ENCODE results near the gene SLC25A3. TPM values are rescaled to one million over a fixed set of nuclear protein-coding genes. Genes with fewer than 3 reads are reported as not detected.

The SLC25A3 gene
- total RNA-seq, 1 donor from 2014 or later: 531 TPM

DNA sequence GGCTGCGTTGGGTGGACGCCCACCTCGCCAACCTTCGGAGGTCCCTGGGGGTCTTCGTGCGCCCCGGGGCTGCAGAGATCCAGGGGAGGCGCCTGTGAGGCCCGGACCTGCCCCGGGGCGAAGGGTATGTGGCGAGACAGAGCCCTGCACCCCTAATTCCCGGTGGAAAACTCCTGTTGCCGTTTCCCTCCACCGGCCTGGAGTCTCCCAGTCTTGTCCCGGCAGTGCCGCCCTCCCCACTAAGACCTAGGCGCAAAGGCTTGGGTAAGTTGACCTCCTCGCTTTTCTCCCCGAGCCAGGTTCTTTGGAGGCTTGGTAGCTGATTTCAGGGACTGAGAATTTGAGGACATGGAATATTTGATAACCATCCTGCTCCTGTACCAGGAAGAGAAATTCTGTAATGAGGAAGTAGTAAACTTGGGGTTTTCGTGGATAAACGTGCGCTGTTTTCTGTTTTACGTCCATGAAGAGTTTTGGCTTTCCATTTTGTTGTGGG lies 52.1 kb downstream of the SLC25A3 start:
- Mint-ChIP-seq H3K36me3 (ENCODE audit: low read depth) (peaks cover 15% of the 10 kb centered on the region), H3K4me1 (ENCODE audit: low read depth) (peaks cover 50% of the 10 kb centered on the region), H3K9me3 (ENCODE audit: low read depth) (no peaks in the 10 kb centered on the region), H3K4me3 (ENCODE audit: unreplicated experiment) (peak overlapping the region; percentile 96), H3K27ac (ENCODE audit: unreplicated experiment) (peak overlapping the region; percentile 88), H3K27me3 (ENCODE audit: low read depth) (no peaks in the 10 kb centered on the region)
- TF ChIP-seq, protein P1, sequence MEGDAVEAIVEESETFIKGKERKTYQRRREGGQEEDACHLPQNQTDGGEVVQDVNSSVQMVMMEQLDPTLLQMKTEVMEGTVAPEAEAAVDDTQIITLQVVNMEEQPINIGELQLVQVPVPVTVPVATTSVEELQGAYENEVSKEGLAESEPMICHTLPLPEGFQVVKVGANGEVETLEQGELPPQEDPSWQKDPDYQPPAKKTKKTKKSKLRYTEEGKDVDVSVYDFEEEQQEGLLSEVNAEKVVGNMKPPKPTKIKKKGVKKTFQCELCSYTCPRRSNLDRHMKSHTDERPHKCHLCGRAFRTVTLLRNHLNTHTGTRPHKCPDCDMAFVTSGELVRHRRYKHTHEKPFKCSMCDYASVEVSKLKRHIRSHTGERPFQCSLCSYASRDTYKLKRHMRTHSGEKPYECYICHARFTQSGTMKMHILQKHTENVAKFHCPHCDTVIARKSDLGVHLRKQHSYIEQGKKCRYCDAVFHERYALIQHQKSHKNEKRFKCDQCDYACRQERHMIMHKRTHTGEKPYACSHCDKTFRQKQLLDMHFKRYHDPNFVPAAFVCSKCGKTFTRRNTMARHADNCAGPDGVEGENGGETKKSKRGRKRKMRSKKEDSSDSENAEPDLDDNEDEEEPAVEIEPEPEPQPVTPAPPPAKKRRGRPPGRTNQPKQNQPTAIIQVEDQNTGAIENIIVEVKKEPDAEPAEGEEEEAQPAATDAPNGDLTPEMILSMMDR (IDR thresholded peaks at IDR 0.05): no peak
- DNase-seq (ENCODE audit: low spot score): peak; percentile 91

DNA sequence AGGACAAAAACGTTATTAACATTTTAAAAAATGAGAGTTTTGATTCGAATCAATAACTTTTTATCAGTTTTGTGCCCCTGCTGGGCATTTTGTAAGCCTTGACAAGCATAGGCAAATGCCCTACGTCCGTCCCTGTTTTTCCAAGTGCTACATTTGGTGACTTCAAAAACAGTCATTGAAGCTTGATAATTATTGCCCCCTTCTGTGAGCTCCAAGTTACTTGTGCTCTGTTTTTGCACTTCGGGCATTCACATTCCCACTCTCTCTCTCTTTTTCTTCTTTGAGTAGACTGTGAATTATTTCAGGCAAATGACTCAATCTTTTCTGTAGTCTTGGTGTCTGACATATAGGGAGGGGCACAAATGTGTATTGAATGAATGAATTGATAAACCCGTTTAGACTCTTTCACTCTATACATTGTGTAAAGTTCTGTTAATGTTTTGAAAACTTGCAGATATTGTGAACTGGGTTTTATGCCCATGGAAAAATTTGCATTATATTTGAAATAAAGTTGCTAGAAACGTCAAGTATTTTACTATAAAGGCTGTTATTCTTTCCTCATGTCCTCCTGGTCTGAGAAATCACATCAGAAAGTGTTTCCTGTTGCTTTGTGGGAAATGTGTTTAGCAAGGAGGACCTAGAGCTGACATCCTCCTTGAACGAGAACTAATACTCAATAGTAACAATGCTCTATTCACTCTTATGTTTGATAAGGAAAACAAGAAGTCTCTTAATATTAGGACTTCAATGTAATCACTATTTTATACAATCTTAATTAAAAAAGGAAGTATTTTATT lies 53.0 kb downstream of the SLC25A3 start:
- DNase-seq (ENCODE audit: low spot score): no peak
- peak overlapping the region; percentile 96 for H3K4me3 Mint-ChIP-seq (ENCODE audit: unreplicated experiment)
- H3K4me1 Mint-ChIP-seq (ENCODE audit: low read depth): peaks cover 44% of the 10 kb centered on the region
- no peaks in the 10 kb centered on the region for H3K9me3 Mint-ChIP-seq (ENCODE audit: low read depth)
- peaks cover 16% of the 10 kb centered on the region for H3K36me3 Mint-ChIP-seq (ENCODE audit: low read depth)
- H3K27ac Mint-ChIP-seq (ENCODE audit: unreplicated experiment): peak overlapping the region; percentile 67
- H3K27me3 Mint-ChIP-seq (ENCODE audit: low read depth): no peaks in the 10 kb centered on the region
- TF ChIP-seq, protein P1 (IDR thresholded peaks at IDR 0.05): peak; percentile 65

DNA sequence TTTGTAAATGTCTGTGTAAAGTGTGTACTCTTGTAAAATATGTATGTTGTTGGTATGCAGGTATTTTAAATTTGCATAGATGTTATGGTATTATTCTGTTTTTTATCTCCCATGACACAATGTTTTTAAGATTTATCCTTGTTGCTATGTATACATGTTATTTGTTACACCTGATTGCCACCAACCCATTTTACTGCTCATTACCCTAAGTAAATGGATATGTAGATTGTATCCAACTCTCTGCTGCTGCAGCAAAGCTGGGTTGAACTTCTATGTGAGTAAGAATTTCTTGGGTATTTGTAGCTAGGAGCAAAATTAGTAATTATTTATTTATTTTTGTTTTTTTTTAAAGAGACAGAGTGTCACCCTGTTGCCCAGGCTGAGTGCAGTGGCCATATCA lies 57.8 kb downstream of the SLC25A3 start:
- DNase-seq (ENCODE audit: low spot score): no peak
- TF ChIP-seq, protein P1 (IDR thresholded peaks at IDR 0.05): no peak
- H3K27me3 Mint-ChIP-seq (ENCODE audit: low read depth): no peaks in the 10 kb centered on the region
- no peak overlapping the region for H3K27ac Mint-ChIP-seq (ENCODE audit: unreplicated experiment)
- peaks cover 25% of the 10 kb centered on the region for H3K4me1 Mint-ChIP-seq (ENCODE audit: low read depth)
- H3K4me3 Mint-ChIP-seq (ENCODE audit: unreplicated experiment): no peak overlapping the region
- H3K9me3 Mint-ChIP-seq (ENCODE audit: low read depth): no peaks in the 10 kb centered on the region
- peaks cover 17% of the 10 kb centered on the region for H3K36me3 Mint-ChIP-seq (ENCODE audit: low read depth)

DNA sequence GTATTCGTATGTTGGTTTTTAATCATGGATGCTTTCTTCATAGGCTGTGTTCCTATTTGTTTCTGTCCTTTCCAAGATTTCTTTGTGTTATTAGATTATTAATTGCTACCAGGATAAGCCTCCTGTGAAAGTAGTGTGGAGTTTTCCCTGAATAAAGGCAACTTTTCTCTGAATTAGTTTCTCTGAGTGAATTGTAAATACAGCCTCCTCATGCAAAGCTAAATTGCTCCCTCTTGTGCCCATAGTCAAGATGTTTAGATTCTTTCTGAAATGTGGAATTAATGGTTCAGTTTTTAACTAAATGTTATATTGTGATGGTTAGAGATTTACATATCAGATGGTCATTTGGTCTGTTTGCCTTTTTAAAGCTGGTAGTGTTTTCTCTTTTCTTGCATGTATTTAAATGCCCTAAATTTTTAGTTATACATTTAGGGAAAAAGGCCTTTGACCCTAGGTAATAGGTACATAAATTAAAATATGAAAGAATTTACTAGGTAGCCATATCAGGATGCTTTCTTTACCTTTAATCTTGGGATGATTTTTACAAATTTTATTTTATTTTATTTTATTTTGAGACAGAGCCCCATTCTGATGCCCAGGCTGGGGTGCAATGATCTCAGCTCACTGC lies 60.5 kb downstream of the SLC25A3 start:
- peaks cover 21% of the 10 kb centered on the region for H3K36me3 Mint-ChIP-seq (ENCODE audit: low read depth)
- no peak overlapping the region for H3K27ac Mint-ChIP-seq (ENCODE audit: unreplicated experiment)
- no peaks in the 10 kb centered on the region for H3K27me3 Mint-ChIP-seq (ENCODE audit: low read depth)
- TF ChIP-seq, protein P1 (IDR thresholded peaks at IDR 0.05): peak; percentile 92
- no peak for DNase-seq (ENCODE audit: low spot score)
- no peaks in the 10 kb centered on the region for H3K9me3 Mint-ChIP-seq (ENCODE audit: low read depth)
- H3K4me3 Mint-ChIP-seq (ENCODE audit: unreplicated experiment): no peak overlapping the region
- peaks cover 12% of the 10 kb centered on the region for H3K4me1 Mint-ChIP-seq (ENCODE audit: low read depth)

Other genes with a start within 250 kb of the SLC25A3 start
- 34.3 to 43.1 TPM (median 38.7 TPM) in 3 replicates for gene TMPO, start 78.1 kb upstream of the SLC25A3 start, total RNA-seq
- 65.0 to 69.5 TPM (median 66.8 TPM) in 3 replicates for gene IKBIP, start 51.1 kb downstream of the SLC25A3 start, total RNA-seq
- 19.2 to 26.7 TPM (median 21.8 TPM) in 3 replicates for gene APAF1, start 51.6 kb downstream of the SLC25A3 start, total RNA-seq

All from chondrocyte (in vitro differentiated cells).